Measurements from ENCODE around the gene CUEDC2.

CUEDC2 gene

DNA sequence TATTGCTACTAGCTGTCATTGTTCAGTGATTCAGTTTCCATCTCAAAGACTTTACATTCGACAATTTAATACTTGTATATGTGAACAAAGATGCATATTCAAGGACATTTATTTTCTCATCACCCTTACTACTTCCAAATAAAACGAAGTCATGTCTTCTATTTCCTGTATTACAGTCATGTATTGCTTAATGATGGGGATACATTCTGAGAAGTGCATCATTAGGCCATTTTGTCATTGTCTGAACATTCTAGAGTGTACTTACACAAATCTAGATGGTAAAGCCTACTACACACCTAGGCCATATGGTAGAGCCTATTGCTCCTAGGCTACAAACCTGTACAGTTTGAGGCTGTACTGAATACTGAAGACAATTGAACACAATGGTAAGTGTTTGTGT lies 12.5 kb upstream of the CUEDC2 start:
- no peak for DNase-seq (ENCODE audit: extremely low read depth, insufficient read length)
- Histone ChIP-seq H3K4me3 (replicated peaks; ENCODE audit: low read depth, low read length) (no peak overlapping the region), H3K27me3 (replicated peaks; ENCODE audit: control insufficient read depth, insufficient read depth, low read length) (no peaks in the 10 kb centered on the region), H3K36me3 (ENCODE audit: control insufficient read depth, insufficient read depth, low read length) (no peaks in the 10 kb centered on the region)
- TF ChIP-seq, protein P1, sequence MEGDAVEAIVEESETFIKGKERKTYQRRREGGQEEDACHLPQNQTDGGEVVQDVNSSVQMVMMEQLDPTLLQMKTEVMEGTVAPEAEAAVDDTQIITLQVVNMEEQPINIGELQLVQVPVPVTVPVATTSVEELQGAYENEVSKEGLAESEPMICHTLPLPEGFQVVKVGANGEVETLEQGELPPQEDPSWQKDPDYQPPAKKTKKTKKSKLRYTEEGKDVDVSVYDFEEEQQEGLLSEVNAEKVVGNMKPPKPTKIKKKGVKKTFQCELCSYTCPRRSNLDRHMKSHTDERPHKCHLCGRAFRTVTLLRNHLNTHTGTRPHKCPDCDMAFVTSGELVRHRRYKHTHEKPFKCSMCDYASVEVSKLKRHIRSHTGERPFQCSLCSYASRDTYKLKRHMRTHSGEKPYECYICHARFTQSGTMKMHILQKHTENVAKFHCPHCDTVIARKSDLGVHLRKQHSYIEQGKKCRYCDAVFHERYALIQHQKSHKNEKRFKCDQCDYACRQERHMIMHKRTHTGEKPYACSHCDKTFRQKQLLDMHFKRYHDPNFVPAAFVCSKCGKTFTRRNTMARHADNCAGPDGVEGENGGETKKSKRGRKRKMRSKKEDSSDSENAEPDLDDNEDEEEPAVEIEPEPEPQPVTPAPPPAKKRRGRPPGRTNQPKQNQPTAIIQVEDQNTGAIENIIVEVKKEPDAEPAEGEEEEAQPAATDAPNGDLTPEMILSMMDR (IDR thresholded peaks at IDR 0.05; ENCODE audit: insufficient read depth, low read length, poor library complexity, severe bottlenecking): no peak

DNA sequence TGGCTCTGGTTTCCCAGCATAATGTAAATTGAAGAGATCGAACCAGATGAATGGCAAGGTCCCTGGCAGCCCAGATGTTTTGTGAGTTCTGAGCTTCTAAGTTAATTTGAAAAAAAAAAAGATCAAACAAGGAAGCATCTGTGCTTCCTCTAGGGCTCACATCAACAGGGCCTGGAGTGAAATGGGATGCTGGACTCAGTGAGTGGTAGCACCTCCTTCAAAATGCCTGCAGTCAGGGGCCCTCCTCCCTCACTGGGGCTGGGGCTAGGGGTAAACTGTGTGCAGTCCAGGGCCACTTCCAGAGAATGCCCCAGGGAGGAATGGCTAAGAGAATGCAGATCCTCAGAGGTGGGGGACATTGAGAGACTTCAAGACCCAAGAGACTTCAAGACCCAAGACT lies 6.0 kb upstream of the CUEDC2 start:
- no peaks in the 10 kb centered on the region for H3K27me3 ChIP-seq (replicated peaks; ENCODE audit: control insufficient read depth, insufficient read depth, low read length)
- TF ChIP-seq, protein P1 (IDR thresholded peaks at IDR 0.05; ENCODE audit: insufficient read depth, low read length, poor library complexity, severe bottlenecking): no peak
- DNase-seq (ENCODE audit: extremely low read depth, insufficient read length): no peak
- no peak overlapping the region for H3K4me3 ChIP-seq (replicated peaks; ENCODE audit: low read depth, low read length)
- no peaks in the 10 kb centered on the region for H3K36me3 ChIP-seq (ENCODE audit: control insufficient read depth, insufficient read depth, low read length)

DNA sequence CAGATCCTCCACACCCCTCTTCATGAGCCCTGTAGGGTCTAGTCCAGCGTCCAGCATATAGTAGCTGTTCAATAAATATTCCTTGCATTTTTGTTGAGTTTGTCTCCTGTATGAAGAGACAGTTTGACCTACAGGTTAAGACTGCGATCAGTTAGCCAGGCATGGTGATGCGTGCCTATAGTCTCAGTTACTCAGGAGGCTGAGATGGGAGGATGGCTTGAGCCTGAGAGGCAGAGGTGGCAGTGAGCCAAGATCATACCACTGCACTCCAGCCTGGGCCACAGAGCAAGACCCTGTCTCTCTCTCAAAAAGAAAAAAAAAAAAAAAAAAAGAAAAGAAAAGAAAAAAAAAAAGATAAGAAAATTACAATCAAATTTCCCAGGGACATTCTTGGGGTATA lies 5.1 kb upstream of the CUEDC2 start:
- no peak overlapping the region for H3K4me3 ChIP-seq (replicated peaks; ENCODE audit: low read depth, low read length)

DNA sequence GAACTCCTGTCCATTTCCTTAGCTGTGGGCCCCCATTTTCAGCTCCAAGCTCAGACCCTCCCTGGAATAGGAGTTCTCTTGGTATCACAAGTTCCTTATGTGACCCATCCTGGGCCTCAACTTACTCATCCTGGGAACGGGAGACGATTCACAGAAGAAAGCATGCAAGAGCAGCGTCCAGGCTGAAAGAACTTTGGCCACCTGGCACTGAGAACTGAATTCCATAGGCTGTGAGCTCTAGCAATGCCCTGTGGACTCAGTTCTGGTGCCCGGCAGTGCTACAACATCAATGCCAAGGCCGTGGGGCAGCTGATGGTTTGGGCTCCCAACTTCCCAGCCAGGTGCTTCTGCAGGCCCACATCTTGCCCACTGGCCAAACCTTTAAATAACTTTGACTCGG lies 3.9 kb upstream of the CUEDC2 start:
- TF ChIP-seq, protein P1 (IDR thresholded peaks at IDR 0.05; ENCODE audit: insufficient read depth, low read length, poor library complexity, severe bottlenecking): no peak
- no peaks in the 10 kb centered on the region for H3K27me3 ChIP-seq (replicated peaks; ENCODE audit: control insufficient read depth, insufficient read depth, low read length)
- no peak for DNase-seq (ENCODE audit: extremely low read depth, insufficient read length)
- H3K36me3 ChIP-seq (ENCODE audit: control insufficient read depth, insufficient read depth, low read length): no peaks in the 10 kb centered on the region
- H3K4me3 ChIP-seq (replicated peaks; ENCODE audit: low read depth, low read length): peak overlapping the region; percentile 56

More for the DNA sequence above, 5.1 kb upstream of the CUEDC2 start:
- Histone ChIP-seq H3K36me3 (ENCODE audit: control insufficient read depth, insufficient read depth, low read length) (no peaks in the 10 kb centered on the region), H3K27me3 (replicated peaks; ENCODE audit: control insufficient read depth, insufficient read depth, low read length) (no peaks in the 10 kb centered on the region)
- TF ChIP-seq, protein P1 (IDR thresholded peaks at IDR 0.05; ENCODE audit: insufficient read depth, low read length, poor library complexity, severe bottlenecking): no peak
- DNase-seq (ENCODE audit: extremely low read depth, insufficient read length): no peak

DNA sequence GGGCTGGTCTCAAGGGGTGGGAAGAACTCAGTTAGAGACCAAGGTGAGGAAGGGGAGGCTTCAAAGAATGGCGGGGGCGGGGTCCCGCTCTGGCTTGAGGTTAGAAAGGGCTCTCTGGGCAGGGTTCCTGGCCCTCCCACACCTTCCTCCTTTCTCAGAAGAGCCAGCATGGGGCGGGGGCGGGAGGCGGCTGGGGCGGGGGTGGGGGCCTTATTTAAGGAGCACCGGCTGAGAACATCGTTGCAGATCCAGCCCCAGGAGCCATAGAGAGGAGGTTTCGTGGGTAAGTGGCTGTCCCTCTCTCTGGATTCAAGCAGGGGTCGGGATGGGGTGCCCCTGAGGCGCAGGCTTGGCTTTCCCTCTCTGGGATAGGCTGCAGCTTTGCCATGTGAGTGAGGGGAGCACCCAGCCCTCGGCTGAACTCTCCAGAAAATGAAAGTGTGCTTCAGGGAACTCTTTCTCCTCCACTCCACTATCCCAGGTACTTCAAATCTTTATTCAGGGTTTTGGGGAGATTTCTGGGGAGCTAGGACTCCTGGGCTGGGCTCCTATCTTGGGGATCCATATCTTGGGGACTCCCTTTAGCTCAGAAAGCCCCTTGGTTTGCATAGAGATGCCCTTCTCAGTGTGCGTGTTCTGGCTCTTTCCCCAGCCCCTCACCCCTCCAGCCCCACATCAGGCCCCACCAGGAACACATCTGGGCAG lies 3.3 kb upstream of the CUEDC2 start:
- Histone ChIP-seq H3K36me3 (ENCODE audit: control insufficient read depth, insufficient read depth, low read length) (no peaks in the 10 kb centered on the region), H3K27me3 (replicated peaks; ENCODE audit: control insufficient read depth, insufficient read depth, low read length) (no peaks in the 10 kb centered on the region), H3K4me3 (replicated peaks; ENCODE audit: low read depth, low read length) (peak overlapping the region; percentile 56)
- no peak for DNase-seq (ENCODE audit: extremely low read depth, insufficient read length)
- TF ChIP-seq, protein P1 (IDR thresholded peaks at IDR 0.05; ENCODE audit: insufficient read depth, low read length, poor library complexity, severe bottlenecking): no peak

DNA sequence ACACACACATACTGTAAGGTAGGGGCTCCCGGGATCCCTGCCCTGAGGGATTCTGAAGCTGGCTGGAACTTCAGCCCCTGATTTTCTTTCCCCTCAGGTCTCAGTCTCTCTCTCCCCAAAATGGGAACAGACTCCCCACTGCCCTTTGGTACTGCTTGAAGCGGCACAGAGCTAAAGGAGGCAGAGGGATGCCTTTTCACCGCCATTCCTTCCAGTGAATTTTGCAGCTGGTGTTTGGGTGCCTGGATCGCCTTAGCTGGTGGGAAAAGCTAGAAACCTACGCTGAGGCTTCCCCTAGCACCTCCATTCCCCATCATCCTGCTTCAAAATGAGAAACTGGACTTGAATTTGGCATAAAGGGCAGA lies 2.7 kb upstream of the CUEDC2 start:
- no peak overlapping the region for H3K4me3 ChIP-seq (replicated peaks; ENCODE audit: low read depth, low read length)

More for the DNA sequence above, 2.7 kb upstream of the CUEDC2 start:
- no peak for DNase-seq (ENCODE audit: extremely low read depth, insufficient read length)
- TF ChIP-seq, protein P1 (IDR thresholded peaks at IDR 0.05; ENCODE audit: insufficient read depth, low read length, poor library complexity, severe bottlenecking): no peak
- no peaks in the 10 kb centered on the region for H3K36me3 ChIP-seq (ENCODE audit: control insufficient read depth, insufficient read depth, low read length)
- no peaks in the 10 kb centered on the region for H3K27me3 ChIP-seq (replicated peaks; ENCODE audit: control insufficient read depth, insufficient read depth, low read length)
